H9 (cell line): ENCODE data around the gene CDK6. TPM values are rescaled to one million over a fixed set of nuclear protein-coding genes. Genes with fewer than 3 reads are reported as not detected.

ENCODE experiments used
- DNase-seq: peaks from one replicate; pipeline ENCODE4 v3.0.0-alpha.2; 2017
- H2AFZ ChIP-seq: one replicate; pipeline ENCODE4 v1.6.1; 2013; ENCODE audit warnings: mild to moderate bottlenecking, low read length, control low read depth, moderate library complexity
- H2AK5ac ChIP-seq: 2 replicates; pipeline ENCODE4 v1.6.1; 2013; ENCODE audit warnings: low read length, control low read depth, mixed read lengths; ENCODE audit not compliant: insufficient read length
- H2BK120ac ChIP-seq: one replicate; pipeline ENCODE4 v1.6.1; 2013; ENCODE audit warnings: low read depth, mild to moderate bottlenecking, low read length, control low read depth, inconsistent platforms; ENCODE audit not compliant: poor library complexity, severe bottlenecking
- H2BK12ac ChIP-seq: 2 replicates; pipeline ENCODE4 v1.6.1; 2013; ENCODE audit warnings: low read length, control low read depth, mixed read lengths, low read depth; ENCODE audit not compliant: insufficient read length
- H2BK15ac ChIP-seq: 2 replicates; pipeline ENCODE4 v1.6.1; 2013; ENCODE audit warnings: low read depth, low read length, control low read depth
- H2BK20ac ChIP-seq: one replicate; pipeline ENCODE4 v1.6.1; 2013; ENCODE audit warnings: low read depth, mild to moderate bottlenecking, low read length, control low read depth, inconsistent platforms; ENCODE audit not compliant: poor library complexity, severe bottlenecking
- H2BK5ac ChIP-seq: 2 replicates; pipeline ENCODE4 v1.6.1; 2013; ENCODE audit warnings: low read length, control low read depth, mixed read lengths; ENCODE audit not compliant: insufficient read length
- H3K14ac ChIP-seq: 2 replicates; pipeline ENCODE4 v1.6.1; 2013; ENCODE audit warnings: low read length, control low read depth; ENCODE audit not compliant: insufficient read depth
- H3K18ac ChIP-seq: 2 replicates; pipeline ENCODE4 v1.6.1; 2013; ENCODE audit warnings: low read depth, mild to moderate bottlenecking, mixed read lengths, low read length, control low read depth; ENCODE audit not compliant: insufficient read length
- H3K23ac ChIP-seq: 2 replicates; pipeline ENCODE4 v1.6.1; 2013; ENCODE audit warnings: low read length, control low read depth, mixed read lengths, low read depth; ENCODE audit not compliant: insufficient read length
- H3K23me2 ChIP-seq: 2 replicates; pipeline ENCODE4 v1.6.1; 2013; ENCODE audit warnings: low read depth, mild to moderate bottlenecking, mixed read lengths, low read length, control low read depth; ENCODE audit not compliant: insufficient read length, poor library complexity, severe bottlenecking
- H3K27ac ChIP-seq: 2 replicates; pipeline ENCODE4 v1.5.1; 2013; ENCODE audit warnings: low read length, control low read depth, mixed read lengths, low read depth; ENCODE audit not compliant: insufficient read length
- H3K27me3 ChIP-seq: 2 replicates; pipeline ENCODE4 v1.6.1; 2013; ENCODE audit warnings: low read length, control low read depth, inconsistent platforms; ENCODE audit not compliant: insufficient read depth
- H3K4ac ChIP-seq: 2 replicates; pipeline ENCODE4 v1.6.1; 2013; ENCODE audit warnings: low read depth, mild to moderate bottlenecking, control low read depth, inconsistent platforms, low read length, moderate library complexity
- H3K4me1 ChIP-seq: 2 replicates; pipeline ENCODE4 v1.6.1; 2013; ENCODE audit warnings: low read length, control low read depth, inconsistent platforms; ENCODE audit not compliant: insufficient read depth
- H3K4me2 ChIP-seq: 2 replicates; pipeline ENCODE4 v1.6.1; 2013; ENCODE audit warnings: low read length, control low read depth, mixed read lengths; ENCODE audit not compliant: insufficient read length, insufficient read depth
- H3K56ac ChIP-seq: 2 replicates; pipeline ENCODE4 v1.6.1; 2013; ENCODE audit warnings: low read depth, mild to moderate bottlenecking, mixed read lengths, low read length, control low read depth; ENCODE audit not compliant: insufficient read length
- H3K79me1 ChIP-seq: 2 replicates; pipeline ENCODE4 v1.6.1; 2013; ENCODE audit warnings: low read depth, mild to moderate bottlenecking, moderate library complexity, low read length, control low read depth, inconsistent platforms; ENCODE audit not compliant: insufficient read depth, poor library complexity, severe bottlenecking
- H3K79me2 ChIP-seq: 2 replicates; pipeline ENCODE4 v1.6.1; 2013; ENCODE audit warnings: low read length, control low read depth, inconsistent platforms; ENCODE audit not compliant: insufficient read depth
- H3K9ac ChIP-seq: 2 replicates; pipeline ENCODE4 v1.6.1; 2013; ENCODE audit warnings: low read length, control low read depth, mixed read lengths; ENCODE audit not compliant: insufficient read length; ENCODE audit errors: extremely low read depth
- H3K9me3 ChIP-seq: one replicate; pipeline ENCODE4 v1.6.1; 2013; ENCODE audit warnings: low read depth, low read length, inconsistent platforms; ENCODE audit not compliant: control insufficient read depth
- H3T11ph ChIP-seq: one replicate; pipeline ENCODE4 v1.6.1; 2013; ENCODE audit warnings: mild to moderate bottlenecking, low read length, control low read depth, inconsistent platforms
- H4K20me1 ChIP-seq: one replicate; pipeline ENCODE4 v1.6.1; 2013; ENCODE audit not compliant: control insufficient read depth, insufficient read length, insufficient read depth
- H4K5ac ChIP-seq: 2 replicates; pipeline ENCODE4 v1.6.1; 2013; ENCODE audit warnings: low read depth, mild to moderate bottlenecking, mixed read lengths, low read length, control low read depth; ENCODE audit not compliant: insufficient read length
- H4K8ac ChIP-seq: replicated peaks from 2 replicates; pipeline ENCODE4 v1.6.1; 2013; ENCODE audit warnings: low read length, control low read depth, mixed read lengths, low read depth; ENCODE audit not compliant: insufficient read length
- H4K91ac ChIP-seq: 2 replicates; pipeline ENCODE4 v1.6.1; 2013; ENCODE audit warnings: low read depth, mild to moderate bottlenecking, moderate library complexity, mixed read lengths, low read length, control low read depth; ENCODE audit not compliant: insufficient read length
- H3K27ac Mint-ChIP-seq, 3 experiments: 2 replicates in 2 of 3; 3 replicates in 1 of 3; pipeline ENCODE4 v1.8.0; 2020 to 2021; ENCODE audit warnings: mixed read lengths in 3 of 3, mild to moderate bottlenecking in 1 of 3, moderate library complexity in 1 of 3
- H3K27me3 Mint-ChIP-seq: 2 replicates; pipeline ENCODE4 v1.8.0; 2021; ENCODE audit warnings: low read depth, mild to moderate bottlenecking, moderate library complexity, mixed read lengths
- H3K36me3 Mint-ChIP-seq, 3 experiments: 2 replicates in 2 of 3; 3 replicates in 1 of 3; pipeline ENCODE4 v1.8.0; 2020 to 2021; ENCODE audit warnings: low read depth in 3 of 3, mixed read lengths in 3 of 3; ENCODE audit not compliant: insufficient read depth in 1 of 3
- H3K4me1 Mint-ChIP-seq, 2 experiments: 2 replicates each; pipeline ENCODE4 v1.8.0; 2020; ENCODE audit warnings: mixed read lengths in 2 of 2
- H3K4me3 Mint-ChIP-seq, 2 experiments: 2 replicates in 1 of 2; 3 replicates in 1 of 2; pipeline ENCODE4 v1.8.0; 2020 to 2021; ENCODE audit warnings: mild to moderate bottlenecking in 2 of 2, mixed read lengths in 2 of 2, moderate library complexity in 1 of 2
- H3K9me3 Mint-ChIP-seq, 2 experiments: 2 replicates in 1 of 2; 3 replicates in 1 of 2; pipeline ENCODE4 v1.8.0; 2020; ENCODE audit warnings: mild to moderate bottlenecking in 2 of 2, mixed read lengths in 2 of 2, moderate library complexity in 1 of 2
- CTCF ChIP-seq: fragments of 200-600 bp; sonication (generic); conservative IDR thresholded peaks from 3 replicates; pipeline ENCODE4 v1.8.0; 2021; ENCODE audit warnings: antibody characterized with exemption, mild to moderate bottlenecking
- WGBS: extraction: QIAGEN DNeasy Blood & Tissue Kit; methylation state at CpG from one replicate; pipeline ENCODE4 v1.1.7; 2013; ENCODE audit warnings: missing lambda C conversion rate, low lambda C conversion rate, mixed read lengths; ENCODE audit not compliant: insufficient read length; ENCODE audit errors: extremely low coverage; 5-methylcytosine and 5-hydroxymethylcytosine counted together
- total RNA-seq: library from RNA; stranded (reverse); gene quantifications from 2 replicates; pipeline ENCODE4 v1.2.1, GENCODE V29; 2021

The CDK6 gene
- total RNA-seq, 1 experiment from 2014 or later = 30.0 TPM

GRCh38 chr7:92715963-92716362 lies 120.4 kb downstream of the CDK6 start:
- Mint-ChIP-seq H3K27me3 (no peaks in the 10 kb centered on the region), H3K27ac (no peak overlapping the region), H3K4me3 (no peak overlapping the region), H3K4me1 (peaks cover 10 to 11% of the 10 kb centered on the region in 2 experiments), H3K9me3 (no peaks in the 10 kb centered on the region), H3K36me3 (no peaks in the 10 kb centered on the region; a peak in 1 of 7 replicates)
- Histone ChIP-seq H4K91ac (no peak overlapping the region), H3K4me2 (no peak overlapping the region), H3K79me2 (no peaks in the 10 kb centered on the region), H3K4me1 (0 out of 2 replicates have a peak, but pooled peaks cover 3% of the 10 kb centered on the region), H4K5ac (no peak overlapping the region), H2AK5ac (no peak overlapping the region), H2BK12ac (no peak overlapping the region), H3K23ac (no peak overlapping the region), H4K8ac (no peak overlapping the region), H3K4ac (no peak overlapping the region), H3K56ac (no peak overlapping the region), H3K27me3 (peaks cover 2% of the 10 kb centered on the region; the same call in 1 of the 2 replicates), H2BK20ac (no peak overlapping the region), H2BK120ac (no peak overlapping the region), H3K18ac (no peak overlapping the region), H3K79me1 (no peaks in the 10 kb centered on the region), H2AFZ (no peak overlapping the region), H2BK15ac (no peak overlapping the region), H3T11ph (no peak overlapping the region), H3K23me2 (no peaks in the 10 kb centered on the region), H3K9me3 (no peaks in the 10 kb centered on the region), H2BK5ac (no peak overlapping the region), H3K9ac (no peak overlapping the region), H3K27ac (no peak overlapping the region), H4K20me1 (no peaks in the 10 kb centered on the region), H3K14ac (no peak overlapping the region)
- no peak for TF ChIP-seq CTCF
- DNase-seq = no peak
- no CpG with 5 or more reads among the region's 2 CpGs for WGBS
